Gastrocnemius medialis (tissue), 4 donors: Measurements from ENCODE around the gene GSTM1. TPM values are rescaled to one million over a fixed set of nuclear protein-coding genes. Genes with fewer than 3 reads are reported as not detected.

ENCODE experiments used
- ATAC-seq, 2 donors: fragments of 150-250 bp; one replicate each; pipeline ENCODE4 v1.9.1; 2016
- DNase-seq, 2 donors: peaks; one replicate each; pipeline ENCODE4 v3.0.0-alpha.2; 2019
- H3K27ac ChIP-seq, 4 donors: fragments of 200-600 bp; sonication (generic); 1 replicate in 1 of 4; 2 replicates in 3 of 4; pipeline ENCODE4 v1.5.1; 2016 to 2018; ENCODE audit warnings: mild to moderate bottlenecking in 2 of 4, moderate library complexity in 1 of 4
- H3K27me3 ChIP-seq, 3 donors: fragments of 200-600 bp; sonication (generic) in 2 of 3; 1 replicate in 1 of 3; 2 replicates in 2 of 3; pipeline versions ENCODE4 v1.5.1 to v1.6.0; 2016 to 2019; ENCODE audit warnings: mild to moderate bottlenecking in 1 of 3, moderate library complexity in 1 of 3
- H3K36me3 ChIP-seq, 2 donors: fragments of 200-600 bp; sonication (generic) in 1 of 2; one replicate each; pipeline ENCODE4 v1.5.1; 2017 to 2018
- H3K4me1 ChIP-seq, 2 donors: fragments of 200-600 bp; sonication (generic) in 1 of 2; one replicate each; pipeline ENCODE4 v1.5.1; 2016 to 2017; ENCODE audit warnings: mild to moderate bottlenecking in 2 of 2
- H3K4me3 ChIP-seq, 4 donors: fragments of 200-600 bp; sonication (generic) in 3 of 4; 1 replicate in 1 of 4; 2 replicates in 3 of 4; pipeline ENCODE4 v1.5.1; 2016 to 2019; ENCODE audit warnings: mild to moderate bottlenecking in 2 of 4
- H3K9me3 ChIP-seq, 3 donors: fragments of 200-600 bp; sonication (generic) in 2 of 3; 1 replicate in 1 of 3; 2 replicates in 2 of 3; pipeline ENCODE4 v1.5.1; 2016 to 2019
- CTCF ChIP-seq, 5 experiments: fragments of 450-650 bp in 3 of 5; fragments of 200-600 bp in 2 of 5; sonication (generic) in 2 of 5; IDR thresholded peaks in 4 of 5; conservative IDR thresholded peaks in 1 of 5; 1 replicate in 4 of 5; 2 replicates in 1 of 5; pipeline ENCODE4 v1.5.1; 2016 to 2019; ENCODE audit warnings: antibody characterized with exemption in 5 of 5, mild to moderate bottlenecking in 3 of 5, moderate library complexity in 3 of 5
- POLR2A ChIP-seq, 2 donors: fragments of 450-650 bp; IDR thresholded peaks; one replicate each; pipeline ENCODE4 v1.6.1; 2017; ENCODE audit warnings: antibody characterized with exemption in 2 of 2, mild to moderate bottlenecking in 2 of 2, moderate library complexity in 2 of 2
- in situ Hi-C, 4 donors: fragments of 200-750 bp; cut with MboI; loops; one replicate each; pipeline versions ENCODE4 v1.15.0 to v1.8.0; 2017; ENCODE audit warnings: low sequenced_read_pairs in 4 of 4
- intact Hi-C: fragments of 100-400 bp; cut with DNase I; formaldehyde crosslinking; loops from one replicate; pipeline ENCODE4 v1.15.1; 2023; ENCODE audit warnings: low total_unique reads
- total RNA-seq, 4 donors: library from RNA; depleted of rRNA; stranded (reverse); fragments of >200 nt; gene quantifications; one replicate each; pipeline versions ENCODE4 v1.1.0 to v1.2.3, GENCODE V29; 2016

The GSTM1 gene
- total RNA-seq: 10 to 100 TPM in 1 of 4 donors, not detected in 3; 30.3 TPM

- DNase-seq (no peak), ATAC-seq (no peak)
- Histone ChIP-seq H3K9me3 (no peaks in the 10 kb centered on the region), H3K27ac (peak within 1 kb of the TSS in 1 of 4 donors; percentile 84), H3K4me3 (peak within 1 kb of the TSS in 1 of 4 donors; percentile 54), H3K27me3 (no peaks in the 10 kb centered on the region), H3K36me3 (no peaks in the 10 kb centered on the region), H3K4me1 (peaks cover 0 to 6% of the 10 kb centered on the region in 2 donors)
- intact Hi-C loops: loop anchor here (2.0 kb wide), 1 partner anchor 45 kb away; no protein-coding TSS in a partner anchor
- in situ Hi-C loops: no loop called here
- TF ChIP-seq POLR2A (IDR thresholded peaks at IDR 0.05) (peak in 1 of 2 donors; percentile 22), CTCF (IDR thresholded peaks at IDR 0.05 in 4 of 5, conservative IDR thresholded peaks at IDR 0.05 in 1 of 5) (peak in 1 of 5 experiments; percentile 75)
These were observed at the start of gene GSTM1 for GRCh38 chr1:109687641-109688499. TSS of gene GSTM1 (plus strand) at chr1:109687817. CDS start at chr1:109687874, 57 bp downstream.

GRCh38 chr1:109639063-109639840 is 48.4 kb upstream of the GSTM1 start:
- DNase-seq: no peak
- intact Hi-C loops (no loop called here), in situ Hi-C loops (loop anchor here in 2 of 4 donors (5.0 to 10.0 kb wide), 2 partner anchors 133 to 346 kb away; partner anchors contain the start of gene AHCYL1 (in 1 of the 2))

GRCh38 chr1:109639841-109640184 is 47.8 kb upstream of the GSTM1 start:
- intact Hi-C loops (loop anchor here (1.0 to 5.0 kb wide), 4 partner anchors 62 to 345 kb away; partner anchors contain the start of genes AHCYL1 and GNAI3), in situ Hi-C loops (loop anchor here (5.0 to 10.0 kb wide), 3 partner anchors 132 to 347 kb away; partner anchors contain the start of gene AHCYL1 (in 2 of the 4))
- H3K36me3 ChIP-seq: no peaks in the 10 kb centered on the region
- H3K27me3 ChIP-seq: no peaks in the 10 kb centered on the region
- DNase-seq (no peak), ATAC-seq (no peak)
- TF ChIP-seq POLR2A (IDR thresholded peaks at IDR 0.05) (no peak), CTCF (IDR thresholded peaks at IDR 0.05 in 4 of 5, conservative IDR thresholded peaks at IDR 0.05 in 1 of 5) (no peak)
- peaks cover 10 to 11% of the 10 kb centered on the region in 2 donors for H3K4me1 ChIP-seq
- no peak overlapping the region for H3K4me3 ChIP-seq
- H3K27ac ChIP-seq: no peak overlapping the region
- no peaks in the 10 kb centered on the region for H3K9me3 ChIP-seq

More at GRCh38 chr1:109639063-109639840, 48.4 kb upstream of the GSTM1 start:
- no peak for ATAC-seq
- Histone ChIP-seq H3K9me3 (no peaks in the 10 kb centered on the region), H3K27ac (no peak overlapping the region), H3K36me3 (no peaks in the 10 kb centered on the region), H3K4me3 (no peak overlapping the region), H3K4me1 (peaks cover 10 to 11% of the 10 kb centered on the region in 2 donors), H3K27me3 (no peaks in the 10 kb centered on the region)
- no peak for TF ChIP-seq CTCF (IDR thresholded peaks at IDR 0.05 in 4 of 5, conservative IDR thresholded peaks at IDR 0.05 in 1 of 5)

GRCh38 chr1:109640285-109640865 is 47.2 kb upstream of the GSTM1 start:
- ATAC-seq (peak; percentile 35 to 80), DNase-seq (peak; percentile 44 to 75)
- in situ Hi-C loops: loop anchor here (5.0 to 10.0 kb wide), 3 partner anchors 132 to 347 kb away; partner anchors contain the start of gene AHCYL1 (in 1 of the 4)
- peak; percentile 77 to 93 (median 86) for TF ChIP-seq CTCF (IDR thresholded peaks at IDR 0.05 in 4 of 5, conservative IDR thresholded peaks at IDR 0.05 in 1 of 5)
- TF ChIP-seq POLR2A (IDR thresholded peaks at IDR 0.05): no peak
- intact Hi-C loops: loop anchor here (1.0 to 5.0 kb wide), 4 partner anchors 62 to 344 kb away; partner anchors contain the start of genes AHCYL1 and GNAI3
- Histone ChIP-seq H3K27me3 (no peaks in the 10 kb centered on the region), H3K9me3 (no peaks in the 10 kb centered on the region), H3K27ac (no peak overlapping the region), H3K36me3 (no peaks in the 10 kb centered on the region), H3K4me1 (peaks cover 10 to 11% of the 10 kb centered on the region in 2 donors), H3K4me3 (no peak overlapping the region)
